OCI-LY3 (cell line): ENCODE data around the gene RAP1GAP2.

Experiments used
- H2AFZ ChIP-seq: fragments of 200-600, 300-600 bp; shearing (Covaris generic); 2 replicates; pipeline ENCODE4 v1.6.0; 2014; ENCODE audit warnings: antibody characterized with exemption, low read depth, low read length
- H3K27ac ChIP-seq: fragments of 200-600, 300-600 bp; sonication (generic); 2 replicates; pipeline ENCODE4 v1.5.1; 2014; ENCODE audit warnings: mild to moderate bottlenecking, low read length, moderate library complexity, mixed read lengths
- H3K27me3 ChIP-seq: fragments of 200-600, 300-600 bp; sonication (generic); 2 replicates; pipeline ENCODE4 v1.6.1; 2014; ENCODE audit warnings: low read depth, low read length, mixed read lengths
- H3K36me3 ChIP-seq: fragments of 200-600, 300-600 bp; sonication (generic); replicated peaks from 2 replicates; pipeline ENCODE3; 2014; ENCODE audit warnings: low read depth, low read length, mixed read lengths
- H3K4me1 ChIP-seq: fragments of 300-600, 200-600 bp; sonication (generic); 2 replicates; pipeline ENCODE4 v1.6.1; 2014; ENCODE audit warnings: low read length, mixed read lengths
- H3K4me2 ChIP-seq: fragments of 200-600, 300-600 bp; sonication (generic); 2 replicates; pipeline ENCODE4 v1.6.1; 2014; ENCODE audit warnings: low read length, mixed read lengths
- H3K4me3 ChIP-seq: fragments of 300-600, 200-600 bp; sonication (generic); 2 replicates; pipeline ENCODE4 v1.5.1; 2014; ENCODE audit warnings: antibody characterized with exemption, mild to moderate bottlenecking, low read length, moderate library complexity
- H3K79me2 ChIP-seq: fragments of 300-600, 200-600 bp; shearing (Covaris generic); 2 replicates; pipeline ENCODE4 v1.6.1; 2014; ENCODE audit warnings: mild to moderate bottlenecking, low read length, mixed read lengths
- H3K9ac ChIP-seq: fragments of 300-600, 200-600 bp; shearing (Covaris generic); 2 replicates; pipeline ENCODE4 v1.6.0; 2014; ENCODE audit warnings: mild to moderate bottlenecking, low read length, moderate library complexity
- H3K9me3 ChIP-seq: fragments of 200-600, 300-600 bp; shearing (Covaris generic); 2 replicates; pipeline ENCODE4 v1.6.1; 2014; ENCODE audit warnings: low read length, mixed read lengths; ENCODE audit not compliant: insufficient read depth
- H4K20me1 ChIP-seq: fragments of 200-600, 300-600 bp; sonication (generic); 2 replicates; pipeline ENCODE4 v1.6.1; 2016; ENCODE audit warnings: low read length, mixed read lengths; ENCODE audit not compliant: insufficient read depth
- CTCF ChIP-seq: fragments of 200-600, 300-600 bp; sonication (generic); IDR thresholded peaks from 2 replicates; pipeline ENCODE4 v1.5.1; 2014; ENCODE audit warnings: antibody characterized with exemption, low read length, low read depth
- EZH2phosphoT487 ChIP-seq: fragments of 200-600 bp; shearing (Covaris generic); IDR thresholded peaks from 2 replicates; pipeline ENCODE4 v1.6.1; 2018; ENCODE audit warnings: antibody characterized with exemption, mixed run types, low read depth

RAP1GAP2 gene

GRCh38 chr17:3002538-3003295, 206.5 kb downstream of the RAP1GAP2 start:
- Histone ChIP-seq H3K4me1 (peaks cover 55% of the 10 kb centered on the region), H4K20me1 (no peaks in the 10 kb centered on the region), H3K36me3 (no peaks in the 10 kb centered on the region), H3K27ac (peak overlapping the region; percentile 99), H2AFZ (no peak overlapping the region), H3K4me2 (peak overlapping the region; percentile 95), H3K9me3 (no peaks in the 10 kb centered on the region), H3K9ac (peak overlapping the region; percentile 92), H3K27me3 (no peaks in the 10 kb centered on the region), H3K79me2 (no peaks in the 10 kb centered on the region), H3K4me3 (peak overlapping the region; percentile 70)
- peak; percentile 8; the same call in 1 of the 2 replicates for TF ChIP-seq CTCF
- TF ChIP-seq EZH2phosphoT487 = no peak

DNA sequence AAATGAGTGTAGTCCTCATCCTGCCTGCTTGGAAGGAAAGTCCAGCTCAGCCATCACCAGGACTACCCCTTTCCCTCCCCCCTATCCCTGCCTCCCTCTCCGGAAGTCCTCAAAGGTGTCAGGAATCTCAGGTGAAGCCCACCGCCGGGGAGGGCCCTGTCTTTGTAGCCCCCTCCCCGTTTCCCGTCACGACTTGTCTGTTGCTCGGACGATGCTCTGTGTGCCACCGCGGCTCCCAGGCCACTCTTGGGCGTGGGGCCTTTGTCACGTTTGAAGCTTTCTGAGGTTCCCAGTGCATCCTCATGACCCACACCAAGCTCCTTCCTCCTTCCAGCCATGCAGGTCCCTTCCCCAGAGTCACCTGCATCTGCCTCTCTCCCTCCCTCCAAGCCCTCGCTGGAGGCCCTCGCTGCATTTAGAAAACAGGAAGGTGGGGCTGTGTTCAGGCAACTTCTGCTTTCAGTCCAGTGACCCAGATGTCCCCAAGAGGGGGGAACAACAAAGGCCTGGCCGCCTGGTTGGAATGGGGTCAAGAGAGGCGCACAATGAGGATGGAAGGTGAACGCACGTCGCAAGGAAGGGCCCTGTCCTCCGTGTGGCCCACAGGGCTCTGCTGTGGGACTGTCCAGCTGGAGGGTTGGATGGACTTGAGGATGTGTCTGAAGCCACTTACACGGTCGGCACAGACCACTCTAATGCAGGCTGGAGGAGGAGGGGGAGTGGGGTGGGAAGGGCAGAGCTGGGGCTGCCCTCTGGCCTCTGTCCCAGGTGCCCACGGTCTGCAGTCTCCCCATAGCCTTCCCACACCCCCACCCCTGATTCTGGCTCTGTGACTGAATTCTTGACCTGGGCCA, 207.3 kb downstream of the RAP1GAP2 start:
- H3K79me2 ChIP-seq = no peaks in the 10 kb centered on the region
- H3K36me3 ChIP-seq = no peaks in the 10 kb centered on the region
- TF ChIP-seq CTCF (no peak), EZH2phosphoT487 (no peak)
- no peaks in the 10 kb centered on the region for H3K27me3 ChIP-seq
- H4K20me1 ChIP-seq = no peaks in the 10 kb centered on the region
- H3K27ac ChIP-seq = peak overlapping the region; percentile 99
- peak overlapping the region; percentile 70 for H3K4me3 ChIP-seq
- peak overlapping the region; percentile 92 for H3K9ac ChIP-seq
- peaks cover 55% of the 10 kb centered on the region for H3K4me1 ChIP-seq
- no peak overlapping the region for H2AFZ ChIP-seq
- H3K4me2 ChIP-seq = peak overlapping the region; percentile 95
- no peaks in the 10 kb centered on the region for H3K9me3 ChIP-seq

- TF ChIP-seq EZH2phosphoT487 (no peak), CTCF (no peak)
- Histone ChIP-seq H2AFZ (peak overlapping the region; percentile 30; the same call in 1 of the 2 replicates), H3K27me3 (no peaks in the 10 kb centered on the region), H3K4me2 (peak overlapping the region; percentile 95), H3K9ac (peak overlapping the region; percentile 92), H3K4me3 (peak overlapping the region; percentile 70), H3K36me3 (no peaks in the 10 kb centered on the region), H3K4me1 (peaks cover 55% of the 10 kb centered on the region), H3K79me2 (no peaks in the 10 kb centered on the region), H4K20me1 (no peaks in the 10 kb centered on the region), H3K9me3 (no peaks in the 10 kb centered on the region), H3K27ac (peak overlapping the region; percentile 99)
Measured at GRCh38 chr17:3004150-3004801, 208.0 kb downstream of the RAP1GAP2 start.

DNA sequence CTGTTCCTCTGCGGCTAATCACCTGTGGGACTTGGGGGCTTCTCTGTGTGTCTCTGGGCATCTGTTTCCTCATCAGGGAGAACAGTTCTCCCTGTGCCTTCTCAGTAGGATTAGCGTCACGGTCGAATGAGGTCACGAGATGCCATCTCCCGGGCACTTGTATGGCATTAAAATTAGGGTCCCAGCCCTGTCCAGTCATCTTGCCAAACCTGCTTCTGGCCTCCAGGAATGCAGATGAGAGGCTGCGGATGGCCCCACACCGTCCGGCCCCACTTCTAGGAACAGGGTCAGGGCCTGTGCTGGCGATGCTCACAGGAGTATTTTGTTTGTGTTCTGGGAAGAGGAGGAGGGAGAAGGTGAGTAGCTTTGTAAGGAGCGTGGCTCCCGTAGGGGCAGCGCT, 208.7 kb downstream of the RAP1GAP2 start:
- Histone ChIP-seq H3K4me3 (peak overlapping the region; percentile 70), H2AFZ (no peak overlapping the region), H3K4me2 (peak overlapping the region; percentile 95), H3K27me3 (no peaks in the 10 kb centered on the region), H3K9ac (peak overlapping the region; percentile 92), H4K20me1 (no peaks in the 10 kb centered on the region), H3K9me3 (no peaks in the 10 kb centered on the region), H3K79me2 (no peaks in the 10 kb centered on the region), H3K27ac (peak overlapping the region; percentile 99), H3K36me3 (no peaks in the 10 kb centered on the region), H3K4me1 (peaks cover 55% of the 10 kb centered on the region)
- no peak for TF ChIP-seq CTCF
- no peak for TF ChIP-seq EZH2phosphoT487
